HepG2 (cell line): Measurements from ENCODE around the gene CYB561. TPM values are rescaled to one million over a fixed set of nuclear protein-coding genes. Genes with fewer than 3 reads are reported as not detected.

ENCODE experiments used
- ADNP ChIP-seq: sonication (generic); formaldehyde crosslinking; IDR thresholded peaks from 2 replicates; pipeline ENCODE4 v1.4.0; 2020; ENCODE audit warnings: missing genetic modification reagents
- ATF7-NPFF ChIP-seq: sonication (generic); formaldehyde crosslinking; IDR thresholded peaks from 2 replicates; pipeline ENCODE4 v1.8.1; 2023; ENCODE audit warnings: mild to moderate bottlenecking, low read depth, missing genetic modification reagents, moderate library complexity
- BHLHE40 ChIP-seq: IDR thresholded peaks from 2 replicates; pipeline ENCODE4 v1.6.1; 2011; ENCODE audit warnings: low read length, improper control_type of control experiment
- HIVEP1 ChIP-seq: sonication (generic); formaldehyde crosslinking; IDR thresholded peaks from 2 replicates; pipeline ENCODE4 v1.4.0; 2020; ENCODE audit warnings: mild to moderate bottlenecking, missing genetic modification reagents
- KLF9 ChIP-seq: IDR thresholded peaks from 2 replicates; pipeline ENCODE4 v1.6.1; 2016; ENCODE audit warnings: low read depth
- MTF1 ChIP-seq: sonication (generic); formaldehyde crosslinking; IDR thresholded peaks from 2 replicates; pipeline ENCODE4 v1.5.0; 2020; ENCODE audit warnings: missing genetic modification reagents
- PHF20 ChIP-seq: sonication (generic); formaldehyde crosslinking; IDR thresholded peaks from 2 replicates; pipeline ENCODE4 v1.5.0; 2020; ENCODE audit warnings: mild to moderate bottlenecking, missing genetic modification reagents
- RAD21 ChIP-seq: fragments of 450-650 bp; formaldehyde crosslinking; IDR thresholded peaks from 2 replicates; pipeline ENCODE4 v1.5.0; 2020; ENCODE audit warnings: mild to moderate bottlenecking
- SRSF9 ChIP-seq: fragments of 200-400 bp; formaldehyde crosslinking; IDR thresholded peaks from 2 replicates; pipeline ENCODE4 v1.6.1; 2018; ENCODE audit warnings: borderline replicate concordance, mild to moderate bottlenecking, low read depth, low read length; ENCODE audit not compliant: insufficient read depth, poor library complexity, severe bottlenecking
- ZFAT ChIP-seq: sonication (generic); formaldehyde crosslinking; conservative IDR thresholded peaks from 2 replicates; pipeline ENCODE4 v1.8.1; 2023; ENCODE audit warnings: missing genetic modification reagents, inconsistent platforms
- ZFX ChIP-seq: sonication (generic); formaldehyde crosslinking; IDR thresholded peaks from 2 replicates; pipeline ENCODE4 v1.4.0; 2020; ENCODE audit warnings: mild to moderate bottlenecking, low read depth, missing genetic modification reagents, moderate library complexity
- ZKSCAN1 ChIP-seq: fragments of 150-350 bp; IDR thresholded peaks from 2 replicates; pipeline ENCODE4 v1.6.1; 2014; ENCODE audit warnings: low read length
- ZNF274 ChIP-seq: sonication (generic); formaldehyde crosslinking; IDR thresholded peaks from 2 replicates; pipeline ENCODE4 v1.5.1; 2020; ENCODE audit warnings: mild to moderate bottlenecking, missing genetic modification reagents
- ZNF3 ChIP-seq: IDR thresholded peaks from 2 replicates; pipeline ENCODE4 v1.7.0; 2017; ENCODE audit warnings: inconsistent platforms
- ZNF432 ChIP-seq: sonication (generic); formaldehyde crosslinking; IDR thresholded peaks from 2 replicates; pipeline ENCODE4 v1.5.0; 2020; ENCODE audit warnings: missing genetic modification reagents, mild to moderate bottlenecking, borderline replicate concordance
- ZNF552 ChIP-seq: sonication (generic); formaldehyde crosslinking; IDR thresholded peaks from 2 replicates; pipeline ENCODE4 v1.9.0; 2022; ENCODE audit warnings: missing genetic modification reagents, mild to moderate bottlenecking, borderline replicate concordance
- ZNF616 ChIP-seq: sonication (generic); formaldehyde crosslinking; IDR thresholded peaks from 2 replicates; pipeline ENCODE4 v1.5.0; 2020; ENCODE audit warnings: low read depth, mild to moderate bottlenecking, missing genetic modification reagents
- ZNF773 ChIP-seq: sonication (generic); formaldehyde crosslinking; IDR thresholded peaks from 2 replicates; pipeline ENCODE4 v1.4.0; 2020; ENCODE audit warnings: missing genetic modification reagents, borderline replicate concordance
- ZSCAN30 ChIP-seq: sonication (generic); formaldehyde crosslinking; IDR thresholded peaks from 2 replicates; pipeline ENCODE4 v1.5.0; 2020; ENCODE audit warnings: mild to moderate bottlenecking, missing genetic modification reagents
- polyA plus RNA-seq, 8 experiments: library from polyadenylated mRNA; depleted of rRNA in 3 of 8; stranded (reverse) in 7 of 8; unstranded in 1 of 8; fragments of >200 nt; fragmentation: Illumina TruSeq in 4 of 8; extraction: Trizol in 4 of 8; gene quantifications; 2 replicates each; pipeline versions ENCODE4 v1.2.1 to v1.2.3, GENCODE V29; 2011 to 2016; ENCODE audit warnings: low read depth in 4 of 8, missing spikeins in 1 of 8, mixed read lengths in 1 of 8; ENCODE audit not compliant: insufficient read depth in 1 of 8
- total RNA-seq, 5 experiments: library from RNA; depleted of rRNA; stranded (reverse); fragments of >200 nt; fragmentation: Illumina TruSeq; extraction: Trizol; gene quantifications; 2 replicates each; pipeline ENCODE4 v1.2.3, GENCODE V29; 2016; ENCODE audit warnings: low read depth in 1 of 5
- TF ChIP-seq, protein P1 (sequence below): sonication (generic); formaldehyde crosslinking; conservative IDR thresholded peaks from 2 replicates; pipeline ENCODE4 v1.8.1; 2023; ENCODE audit warnings: missing genetic modification reagents
- TF ChIP-seq, protein P2 (sequence below): sonication (generic); formaldehyde crosslinking; IDR thresholded peaks from 2 replicates; pipeline ENCODE4 v1.5.0; 2020; ENCODE audit warnings: mild to moderate bottlenecking, missing genetic modification reagents
- TF ChIP-seq, protein P3 (sequence below): sonication (generic); formaldehyde crosslinking; IDR thresholded peaks from 2 replicates; pipeline ENCODE4 v1.8.0; 2022; ENCODE audit warnings: missing genetic modification reagents, mild to moderate bottlenecking, inconsistent platforms, borderline replicate concordance
- TF ChIP-seq, protein P4 (sequence below): sonication (generic); formaldehyde crosslinking; conservative IDR thresholded peaks from 2 replicates; pipeline ENCODE4 v1.5.0; 2020; ENCODE audit warnings: missing genetic modification reagents
- TF ChIP-seq, protein P5 (sequence below): IDR thresholded peaks from 2 replicates; pipeline ENCODE4 v1.6.1; 2016; ENCODE audit warnings: mild to moderate bottlenecking, missing biosample characterization, missing genetic modification reagents

CYB561 gene
- total and polyA plus RNA-seq, 2 of the 13 experiments (the other 11 are each of a cell fraction or from before 2014, with no cell fraction given): 1.5 to 6.7 TPM

DNA sequence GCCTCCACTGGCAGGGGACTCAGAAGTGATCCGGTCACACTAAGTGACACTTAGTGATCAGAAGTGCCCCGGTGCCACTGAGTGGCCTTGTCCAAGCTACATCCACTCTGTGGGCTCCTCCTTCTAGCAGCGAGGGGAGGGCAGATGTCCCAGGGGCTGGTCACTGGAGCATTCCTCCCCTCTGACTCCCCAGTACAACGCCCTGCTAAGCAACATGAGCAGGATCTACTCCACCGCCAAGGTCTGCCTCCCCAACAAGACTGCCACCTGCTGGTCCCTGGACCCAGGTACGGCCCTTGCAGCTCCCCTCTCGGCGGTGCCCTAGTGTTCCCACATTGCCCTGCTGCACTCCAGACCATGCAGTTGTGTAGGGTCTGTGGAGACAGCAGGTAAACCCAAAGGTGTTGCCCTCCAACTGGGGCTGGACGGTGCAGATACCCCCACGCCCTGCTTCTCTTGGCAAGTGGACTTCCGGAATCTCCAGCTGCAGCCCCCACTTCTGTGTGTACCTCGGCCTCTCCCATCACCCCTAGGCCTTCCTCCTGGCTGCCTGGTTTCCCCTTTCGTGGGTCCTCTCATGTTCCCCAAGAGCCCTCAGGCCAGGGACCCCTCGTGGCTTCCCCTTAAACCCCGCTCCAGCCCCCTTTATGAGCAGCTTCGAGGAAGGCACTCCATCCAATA is 32.8 kb upstream of the CYB561 start (continued):
- no peak for TF ChIP-seq ADNP (CRISPR knock-in tag)
- TF ChIP-seq ATF7-NPFF (CRISPR knock-in tag): no peak
- TF ChIP-seq KLF9 (CRISPR knock-in tag): no peak
- TF ChIP-seq ZNF3: no peak
- TF ChIP-seq, protein P1, sequence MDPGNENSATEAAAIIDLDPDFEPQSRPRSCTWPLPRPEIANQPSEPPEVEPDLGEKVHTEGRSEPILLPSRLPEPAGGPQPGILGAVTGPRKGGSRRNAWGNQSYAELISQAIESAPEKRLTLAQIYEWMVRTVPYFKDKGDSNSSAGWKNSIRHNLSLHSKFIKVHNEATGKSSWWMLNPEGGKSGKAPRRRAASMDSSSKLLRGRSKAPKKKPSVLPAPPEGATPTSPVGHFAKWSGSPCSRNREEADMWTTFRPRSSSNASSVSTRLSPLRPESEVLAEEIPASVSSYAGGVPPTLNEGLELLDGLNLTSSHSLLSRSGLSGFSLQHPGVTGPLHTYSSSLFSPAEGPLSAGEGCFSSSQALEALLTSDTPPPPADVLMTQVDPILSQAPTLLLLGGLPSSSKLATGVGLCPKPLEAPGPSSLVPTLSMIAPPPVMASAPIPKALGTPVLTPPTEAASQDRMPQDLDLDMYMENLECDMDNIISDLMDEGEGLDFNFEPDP: no peak
- TF ChIP-seq ZNF432 (CRISPR knock-in tag): no peak
- TF ChIP-seq ZNF616 (CRISPR knock-in tag): no peak
- TF ChIP-seq ZKSCAN1: no peak
- TF ChIP-seq, protein P2, sequence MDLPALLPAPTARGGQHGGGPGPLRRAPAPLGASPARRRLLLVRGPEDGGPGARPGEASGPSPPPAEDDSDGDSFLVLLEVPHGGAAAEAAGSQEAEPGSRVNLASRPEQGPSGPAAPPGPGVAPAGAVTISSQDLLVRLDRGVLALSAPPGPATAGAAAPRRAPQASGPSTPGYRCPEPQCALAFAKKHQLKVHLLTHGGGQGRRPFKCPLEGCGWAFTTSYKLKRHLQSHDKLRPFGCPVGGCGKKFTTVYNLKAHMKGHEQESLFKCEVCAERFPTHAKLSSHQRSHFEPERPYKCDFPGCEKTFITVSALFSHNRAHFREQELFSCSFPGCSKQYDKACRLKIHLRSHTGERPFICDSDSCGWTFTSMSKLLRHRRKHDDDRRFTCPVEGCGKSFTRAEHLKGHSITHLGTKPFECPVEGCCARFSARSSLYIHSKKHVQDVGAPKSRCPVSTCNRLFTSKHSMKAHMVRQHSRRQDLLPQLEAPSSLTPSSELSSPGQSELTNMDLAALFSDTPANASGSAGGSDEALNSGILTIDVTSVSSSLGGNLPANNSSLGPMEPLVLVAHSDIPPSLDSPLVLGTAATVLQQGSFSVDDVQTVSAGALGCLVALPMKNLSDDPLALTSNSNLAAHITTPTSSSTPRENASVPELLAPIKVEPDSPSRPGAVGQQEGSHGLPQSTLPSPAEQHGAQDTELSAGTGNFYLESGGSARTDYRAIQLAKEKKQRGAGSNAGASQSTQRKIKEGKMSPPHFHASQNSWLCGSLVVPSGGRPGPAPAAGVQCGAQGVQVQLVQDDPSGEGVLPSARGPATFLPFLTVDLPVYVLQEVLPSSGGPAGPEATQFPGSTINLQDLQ: no peak
- no peak for TF ChIP-seq ZNF773
- TF ChIP-seq PHF20: no peak; the same call in 1 of the 2 replicates
- no peak for TF ChIP-seq SRSF9
- TF ChIP-seq, protein P3, sequence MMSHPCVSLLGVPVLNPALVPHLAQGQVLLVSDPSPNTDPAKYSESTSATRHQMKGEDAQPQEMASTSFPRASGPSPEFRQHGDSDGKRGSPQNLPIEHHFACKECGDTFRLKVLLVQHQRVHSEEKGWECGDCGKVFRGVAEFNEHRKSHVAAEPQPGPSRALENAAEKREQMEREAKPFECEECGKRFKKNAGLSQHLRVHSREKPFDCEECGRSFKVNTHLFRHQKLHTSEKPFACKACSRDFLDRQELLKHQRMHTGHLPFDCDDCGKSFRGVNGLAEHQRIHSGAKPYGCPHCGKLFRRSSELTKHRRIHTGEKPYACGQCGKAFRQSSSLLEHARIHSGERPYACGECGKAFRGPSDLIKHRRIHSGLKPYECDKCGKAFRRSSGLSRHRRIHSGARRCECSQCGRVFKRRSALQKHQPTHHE (CRISPR knock-in tag): no peak
- TF ChIP-seq, protein P4, sequence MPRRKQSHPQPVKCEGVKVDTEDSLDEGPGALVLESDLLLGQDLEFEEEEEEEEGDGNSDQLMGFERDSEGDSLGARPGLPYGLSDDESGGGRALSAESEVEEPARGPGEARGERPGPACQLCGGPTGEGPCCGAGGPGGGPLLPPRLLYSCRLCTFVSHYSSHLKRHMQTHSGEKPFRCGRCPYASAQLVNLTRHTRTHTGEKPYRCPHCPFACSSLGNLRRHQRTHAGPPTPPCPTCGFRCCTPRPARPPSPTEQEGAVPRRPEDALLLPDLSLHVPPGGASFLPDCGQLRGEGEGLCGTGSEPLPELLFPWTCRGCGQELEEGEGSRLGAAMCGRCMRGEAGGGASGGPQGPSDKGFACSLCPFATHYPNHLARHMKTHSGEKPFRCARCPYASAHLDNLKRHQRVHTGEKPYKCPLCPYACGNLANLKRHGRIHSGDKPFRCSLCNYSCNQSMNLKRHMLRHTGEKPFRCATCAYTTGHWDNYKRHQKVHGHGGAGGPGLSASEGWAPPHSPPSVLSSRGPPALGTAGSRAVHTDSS (CRISPR knock-in tag): no peak
- peak; percentile 49 for TF ChIP-seq BHLHE40
- TF ChIP-seq ZFX (CRISPR knock-in tag): peak; percentile 34; the same call in 1 of the 2 replicates
- TF ChIP-seq ZNF274 (CRISPR knock-in tag): 0 out of 2 replicates have a peak, but pooled peaks have one; percentile 22
- no peak for TF ChIP-seq ZFAT (CRISPR knock-in tag)
- peak; percentile 88 for TF ChIP-seq RAD21 (CRISPR knock-in tag)
- TF ChIP-seq, protein P5, sequence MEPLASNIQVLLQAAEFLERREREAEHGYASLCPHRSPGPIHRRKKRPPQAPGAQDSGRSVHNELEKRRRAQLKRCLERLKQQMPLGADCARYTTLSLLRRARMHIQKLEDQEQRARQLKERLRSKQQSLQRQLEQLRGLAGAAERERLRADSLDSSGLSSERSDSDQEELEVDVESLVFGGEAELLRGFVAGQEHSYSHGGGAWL (CRISPR knock-in tag): 0 out of 2 replicates have a peak, but pooled peaks have one; percentile 37
- TF ChIP-seq ZSCAN30: no peak
- TF ChIP-seq MTF1: no peak
- no peak for TF ChIP-seq HIVEP1 (CRISPR knock-in tag)
- TF ChIP-seq ZNF552 (CRISPR knock-in tag): no peak
